NCI-H524 treated with DMSO at 0.1 percent for 48 hours (cell line): ENCODE measurements around the gene EML6.

ENCODE experiments used
- DNase-seq: peaks from one replicate; lab custom pipeline; 2025; lab: John Stamatoyannopoulos, UW

Gene EML6

GRCh38 chr2:54914637-54915036 lies 191.2 kb downstream of the EML6 start:
- DNase-seq, result no peak

DNA sequence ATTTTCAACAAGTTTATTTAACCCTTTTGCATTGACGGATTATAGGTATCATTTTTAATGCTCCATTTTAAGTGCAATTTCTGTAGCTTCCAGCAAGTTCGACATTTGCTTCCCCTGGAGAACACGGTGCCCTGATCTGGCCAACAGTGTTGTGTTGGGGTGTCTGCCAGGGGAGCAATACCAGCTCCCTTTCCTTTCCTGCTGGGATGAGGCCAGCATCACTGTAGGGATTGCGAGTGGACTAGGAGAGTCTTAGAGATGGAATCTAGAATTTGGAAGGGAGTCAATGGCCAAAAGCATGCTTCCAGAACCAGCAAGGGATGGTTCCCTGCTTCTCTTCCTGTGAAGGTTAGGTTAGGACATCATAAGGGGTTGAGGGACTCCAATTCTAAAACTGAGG lies 191.6 kb downstream of the EML6 start:
- DNase-seq, result no peak

- no peak for DNase-seq
These were observed 193.2 kb downstream of the EML6 start for GRCh38 chr2:54916637-54917036.

DNA sequence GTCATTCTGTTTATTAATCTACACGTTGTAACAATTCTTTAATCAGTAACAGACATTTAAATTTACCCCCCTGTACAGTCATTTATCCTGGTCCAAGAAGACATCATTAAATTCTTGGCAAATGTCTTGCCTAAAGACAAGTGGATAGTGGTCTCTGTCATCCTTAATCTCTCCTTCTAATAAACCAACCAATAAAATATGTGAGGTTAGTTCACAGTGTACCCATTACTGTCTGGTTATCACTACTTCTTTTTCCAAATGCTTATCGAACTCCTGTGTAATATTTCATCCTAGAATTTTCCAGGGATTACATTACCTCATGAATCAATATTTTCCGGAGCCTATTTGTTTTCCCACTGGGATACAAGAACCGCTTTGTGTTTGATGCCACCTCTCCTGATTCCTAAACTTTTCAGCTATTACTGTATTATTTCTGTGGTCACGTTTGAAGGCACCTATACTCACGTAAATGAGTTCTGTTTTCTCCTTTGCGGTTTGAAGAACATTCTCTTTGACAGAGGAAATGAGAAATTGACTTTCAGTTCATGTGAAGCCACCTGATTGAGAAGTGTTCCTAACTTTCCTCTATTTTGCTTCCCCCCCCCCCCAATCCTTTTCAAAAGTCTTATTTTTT lies 195.3 kb downstream of the EML6 start:
- no peak for DNase-seq

DNA sequence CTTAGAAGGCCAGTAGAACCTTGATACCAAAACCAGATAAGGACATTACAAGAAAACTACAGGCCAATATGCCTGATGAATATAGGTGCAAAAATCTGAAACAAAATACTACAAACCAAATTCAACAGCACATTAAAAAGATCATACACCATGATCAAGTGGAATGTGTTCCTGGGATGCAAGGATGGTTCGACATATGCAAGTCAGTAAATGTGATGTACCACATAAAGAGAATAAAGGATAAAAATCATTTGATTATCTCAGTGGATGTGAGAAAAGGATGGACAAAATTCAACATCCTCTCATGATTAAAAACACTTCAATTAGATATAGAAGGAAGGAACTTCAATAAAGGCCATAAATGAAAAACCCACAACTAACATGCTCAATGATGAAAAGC lies 197.2 kb downstream of the EML6 start:
- no peak for DNase-seq

DNA sequence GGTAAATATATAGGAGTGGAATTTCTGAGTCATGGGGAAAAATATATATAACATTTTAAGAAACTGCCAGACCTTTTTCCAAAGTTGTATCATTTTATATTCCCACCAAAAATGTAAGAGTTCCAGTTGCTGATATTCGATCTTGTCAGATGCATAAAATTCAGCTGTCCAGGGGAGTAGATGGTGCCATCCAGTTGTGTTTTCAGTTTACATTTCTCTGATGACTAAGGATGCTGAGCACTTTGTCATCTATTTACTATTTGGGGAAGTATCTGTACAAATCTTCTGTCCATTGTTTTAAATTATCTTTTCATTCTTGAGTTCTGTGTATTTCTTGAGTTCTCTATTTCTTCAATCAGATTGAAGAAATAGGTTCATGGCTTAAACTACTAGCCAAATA lies 200.7 kb downstream of the EML6 start:
- no peak for DNase-seq

- DNase-seq, result no peak
These were observed 201.6 kb downstream of the EML6 start for GRCh38 chr2:54925022-54925421.

GRCh38 chr2:54927085-54927750 lies 203.8 kb downstream of the EML6 start:
- DNase-seq, result no peak

DNA sequence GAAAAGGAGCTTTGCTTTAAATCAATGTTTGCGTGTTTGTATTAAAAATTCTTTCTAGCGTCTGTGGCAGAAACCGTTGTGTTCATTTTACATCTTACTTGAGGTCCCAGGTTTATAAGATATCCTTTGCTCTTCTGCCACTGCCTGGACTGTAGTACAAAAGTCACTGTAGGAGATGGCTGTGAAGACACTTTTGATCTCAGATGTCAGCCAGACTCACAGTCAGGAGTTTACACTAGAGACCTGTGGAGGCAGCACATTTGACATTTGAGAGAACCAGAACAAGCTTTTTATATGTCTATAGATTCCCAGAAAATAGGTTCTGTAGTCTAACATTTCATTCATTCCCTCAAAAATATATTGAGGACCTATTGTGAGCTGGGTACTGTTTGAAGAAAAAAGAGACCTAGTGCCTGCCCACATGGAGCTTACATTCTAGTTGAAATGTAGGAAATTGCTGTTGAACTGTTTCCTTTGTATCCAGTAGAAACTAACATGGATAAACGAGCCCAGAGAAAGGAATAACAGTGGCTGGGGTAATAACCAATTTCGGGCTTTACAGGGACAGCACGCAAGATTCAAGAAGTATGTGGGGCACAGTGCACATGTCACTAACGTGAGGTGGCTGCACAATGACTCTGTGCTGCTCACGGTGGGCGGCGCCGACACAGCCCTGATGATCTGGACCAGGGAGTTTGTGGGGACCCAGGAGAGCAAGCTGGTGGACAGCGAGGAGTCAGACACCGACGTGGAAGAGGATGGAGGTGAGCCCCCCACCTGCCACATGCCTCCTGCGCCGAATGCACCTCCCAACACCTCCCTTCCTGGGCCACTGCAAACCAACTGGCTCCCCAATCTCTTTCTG lies 204.5 kb downstream of the EML6 start:
- no peak for DNase-seq

DNA sequence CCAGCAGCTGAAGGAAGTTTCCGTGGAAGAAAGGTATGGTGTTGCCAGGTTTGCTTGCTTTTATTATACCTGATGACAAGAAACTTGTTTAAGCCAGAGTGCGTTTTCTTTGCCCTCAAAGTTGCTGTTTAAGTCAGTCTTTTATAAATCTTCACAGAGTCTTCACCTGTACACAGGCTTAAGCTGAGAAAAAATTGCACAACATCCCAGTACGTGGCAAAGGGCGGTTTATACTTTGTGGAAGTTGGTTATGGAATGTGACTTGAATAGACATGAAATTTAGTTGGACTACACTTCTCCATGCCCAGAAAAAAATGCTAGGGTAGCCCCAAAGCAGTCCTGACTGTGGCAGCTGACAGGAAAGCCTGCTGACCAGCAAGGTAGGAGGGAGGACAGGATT lies 205.3 kb downstream of the EML6 start:
- no peak for DNase-seq

DNA sequence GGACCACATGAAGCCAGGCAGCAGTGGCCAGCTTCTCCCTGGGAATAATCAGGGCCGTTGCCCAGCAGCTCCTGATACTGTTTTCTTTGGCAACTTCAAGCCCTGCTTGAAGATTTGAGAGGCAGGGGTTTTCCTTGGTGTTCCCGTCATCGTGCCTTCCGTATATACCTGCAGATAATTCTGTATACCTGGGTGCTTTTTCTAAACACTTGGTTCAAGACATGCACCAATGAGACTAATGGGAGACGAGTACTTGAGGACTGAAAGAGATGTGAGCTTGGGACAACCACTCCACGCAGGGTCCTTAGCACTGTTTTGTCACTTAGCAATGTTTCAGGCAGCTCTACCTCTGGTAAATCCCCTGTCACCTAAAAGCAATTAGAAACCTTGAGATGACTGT lies 208.0 kb downstream of the EML6 start:
- DNase-seq, result no peak

- no peak for DNase-seq
These were observed 211.9 kb downstream of the EML6 start for GRCh38 chr2:54935389-54935788.

GRCh38 chr2:54936766-54937165 lies 213.3 kb downstream of the EML6 start:
- DNase-seq, result no peak

DNA sequence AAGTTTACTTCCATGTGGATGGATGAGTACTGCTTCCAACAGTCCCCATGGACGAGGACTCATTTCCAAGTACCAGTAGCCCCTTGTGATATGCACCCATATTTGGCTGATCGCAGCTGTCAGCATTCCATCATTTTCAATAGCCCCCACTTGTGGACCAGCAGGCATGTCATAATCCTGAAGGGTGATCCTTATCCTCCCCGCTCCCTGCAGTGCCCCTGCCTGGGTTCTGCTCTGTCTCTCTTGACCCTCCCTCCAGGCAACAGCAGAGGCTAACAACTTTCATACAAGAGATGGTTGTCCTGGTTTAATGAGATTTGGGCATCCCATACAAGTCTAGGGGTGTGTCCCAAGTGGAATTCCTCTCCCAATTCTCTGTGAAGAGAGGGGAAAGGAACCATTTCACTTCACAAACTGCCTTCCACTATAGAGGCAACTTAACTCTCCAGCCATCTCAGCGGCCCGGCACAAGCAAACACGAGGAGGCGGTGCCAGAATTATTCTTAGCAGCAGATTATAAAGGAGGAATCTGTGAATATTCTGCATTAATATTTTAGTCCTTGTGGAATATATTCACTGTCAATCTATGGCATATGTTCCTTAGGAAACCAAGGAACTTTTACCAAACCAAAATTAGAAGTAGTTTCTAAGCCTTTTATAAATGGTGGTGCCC lies 216.1 kb downstream of the EML6 start:
- peak; percentile 66 for DNase-seq

- DNase-seq, result no peak
These were observed 217.3 kb downstream of the EML6 start for GRCh38 chr2:54940723-54941122.

GRCh38 chr2:54941248-54941984 lies 218.0 kb downstream of the EML6 start:
- no peak for DNase-seq

DNA sequence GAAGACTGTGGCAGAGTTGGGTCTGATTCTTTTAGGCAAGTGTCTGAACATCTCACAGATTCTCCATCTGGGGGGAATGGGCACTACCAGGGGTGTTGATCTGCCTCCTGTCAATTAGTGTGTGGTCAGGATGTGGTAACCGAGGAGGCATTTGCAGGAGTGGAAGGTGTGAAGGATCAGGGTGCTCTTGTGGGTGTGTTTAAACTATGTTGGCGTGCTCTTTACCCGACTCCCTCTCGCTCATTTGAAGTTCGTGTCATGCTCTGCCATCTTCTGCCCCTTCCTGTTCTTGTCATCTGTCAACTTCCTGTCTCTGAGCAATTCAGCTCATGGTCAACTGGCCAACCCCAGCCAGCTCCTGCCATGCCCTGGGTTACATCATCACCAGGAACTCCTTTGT lies 218.9 kb downstream of the EML6 start:
- DNase-seq, result no peak

- DNase-seq, result no peak
These were observed 221.4 kb downstream of the EML6 start for GRCh38 chr2:54944724-54945326.

GRCh38 chr2:54945391-54946219 lies 222.1 kb downstream of the EML6 start:
- no peak for DNase-seq

- DNase-seq, result no peak
These were observed 222.9 kb downstream of the EML6 start for GRCh38 chr2:54946220-54946805.
